Muscle layer of duodenum (tissue), 2 donors: Measurements from ENCODE around the gene MUC22.
A peak's percentile ranks its signal among the peaks of the same experiment; 100 is the strongest.
"Not testable (repeated sequence)": the region's sequence is repeated elsewhere in the genome, so short reads cannot be mapped to it uniquely, and the experiment has no call there.

ENCODE experiments used
- H3K27ac ChIP-seq: one replicate; pipeline ENCODE4 v1.7.0; 2013; ENCODE audit warnings: mild to moderate bottlenecking, low read length
- H3K27me3 ChIP-seq: one replicate; pipeline ENCODE4 v1.7.0; 2013; ENCODE audit warnings: low read depth, mild to moderate bottlenecking, control low read depth, low read length
- H3K36me3 ChIP-seq, 2 donors: one replicate each; pipeline ENCODE4 v1.7.0; 2013; ENCODE audit warnings: low read length in 2 of 2, control low read depth in 1 of 2, mild to moderate bottlenecking in 1 of 2; ENCODE audit not compliant: insufficient read depth in 2 of 2, control insufficient read depth in 1 of 2
- H3K4me1 ChIP-seq, 2 donors: one replicate each; pipeline ENCODE4 v1.7.0; 2013; ENCODE audit warnings: low read length in 2 of 2, mild to moderate bottlenecking in 2 of 2, control low read depth in 1 of 2, moderate library complexity in 1 of 2; ENCODE audit not compliant: insufficient read depth in 2 of 2, control insufficient read depth in 1 of 2
- H3K4me3 ChIP-seq, 2 donors: one replicate each; pipeline ENCODE4 v1.7.0; 2013; ENCODE audit warnings: low read length in 2 of 2, low read depth in 1 of 2, mild to moderate bottlenecking in 1 of 2
- H3K9me3 ChIP-seq, 2 donors: one replicate each; pipeline ENCODE4 v1.7.0; 2013; ENCODE audit warnings: low read length in 2 of 2, control low read depth in 1 of 2, mild to moderate bottlenecking in 1 of 2; ENCODE audit not compliant: control insufficient read depth in 1 of 2
- donor health status: healthy.

Gene MUC22

GRCh38 chr6:31041372-31041974 lies 31.2 kb downstream of the MUC22 start:
- Histone ChIP-seq H3K9me3 (no peaks in the 10 kb centered on the region), H3K36me3 (no peaks in the 10 kb centered on the region), H3K4me1 (no peaks in the 10 kb centered on the region), H3K27me3 (no peaks in the 10 kb centered on the region), H3K4me3 (no peak overlapping the region), H3K27ac (no peak overlapping the region)

- no peaks in the 10 kb centered on the region for H3K36me3 ChIP-seq
- H3K4me1 ChIP-seq, result no peaks in the 10 kb centered on the region
- H3K4me3 ChIP-seq, result peak overlapping the region in 1 of 2 donors; percentile 19
- no peaks in the 10 kb centered on the region for H3K9me3 ChIP-seq
- no peak overlapping the region for H3K27ac ChIP-seq
- no peaks in the 10 kb centered on the region for H3K27me3 ChIP-seq
Observed at GRCh38 chr6:31042806-31043205, 32.5 kb downstream of the MUC22 start.

DNA sequence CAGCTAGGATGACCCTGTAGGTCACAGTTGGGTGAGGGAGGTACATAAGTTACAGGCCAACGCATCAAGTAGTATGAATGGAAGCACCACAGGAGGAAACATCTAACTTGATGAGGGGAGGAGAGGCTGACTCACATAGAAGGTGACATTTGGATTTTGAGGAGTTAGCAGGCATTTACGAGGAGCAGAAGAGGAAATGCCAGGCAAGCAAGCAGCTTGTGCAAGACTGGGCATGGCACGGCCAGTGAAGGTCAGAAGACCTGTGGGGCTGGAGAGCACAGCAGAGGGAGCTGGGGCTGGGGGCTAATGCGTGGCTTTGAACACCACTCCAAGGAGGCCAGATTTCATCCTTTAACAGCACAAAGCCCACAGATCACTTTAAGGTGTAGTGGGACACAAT lies 37.8 kb downstream of the MUC22 start:
- Histone ChIP-seq H3K9me3 (no peaks in the 10 kb centered on the region), H3K27ac (no peak overlapping the region), H3K36me3 (no peaks in the 10 kb centered on the region), H3K27me3 (no peaks in the 10 kb centered on the region), H3K4me3 (no peak overlapping the region), H3K4me1 (no peaks in the 10 kb centered on the region)

DNA sequence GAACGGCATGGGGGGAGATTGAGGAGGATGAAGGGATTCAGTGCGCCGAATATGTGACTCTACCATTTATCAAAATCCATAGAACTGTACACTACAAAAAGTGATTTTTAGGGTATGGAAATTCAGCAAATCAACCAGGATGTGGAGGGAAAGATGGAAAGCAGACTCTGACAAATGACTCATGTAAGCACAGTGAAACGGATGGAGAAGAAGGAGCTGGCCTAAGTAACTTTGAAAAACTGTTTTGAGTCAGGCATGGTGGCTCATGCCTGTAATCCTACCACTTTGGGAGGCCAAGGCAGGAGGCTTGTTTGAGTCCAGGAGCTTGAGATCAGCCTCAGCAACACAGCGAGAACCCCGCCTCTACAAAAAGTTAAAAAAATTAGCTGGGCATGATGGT lies 39.2 kb downstream of the MUC22 start:
- H3K9me3 ChIP-seq, result no peaks in the 10 kb centered on the region
- no peak overlapping the region for H3K27ac ChIP-seq
- no peaks in the 10 kb centered on the region for H3K4me1 ChIP-seq
- H3K27me3 ChIP-seq, result no peaks in the 10 kb centered on the region
- H3K4me3 ChIP-seq, result no peak overlapping the region
- no peaks in the 10 kb centered on the region for H3K36me3 ChIP-seq

GRCh38 chr6:31053187-31053586 lies 42.9 kb downstream of the MUC22 start:
- not testable (repeated sequence) for H3K27me3 ChIP-seq, H3K27ac ChIP-seq, H3K9me3 ChIP-seq, H3K4me3 ChIP-seq, H3K36me3 ChIP-seq
- H3K4me1 ChIP-seq, result peaks cover 0 to 11% of the 10 kb centered on the region in 2 donors

DNA sequence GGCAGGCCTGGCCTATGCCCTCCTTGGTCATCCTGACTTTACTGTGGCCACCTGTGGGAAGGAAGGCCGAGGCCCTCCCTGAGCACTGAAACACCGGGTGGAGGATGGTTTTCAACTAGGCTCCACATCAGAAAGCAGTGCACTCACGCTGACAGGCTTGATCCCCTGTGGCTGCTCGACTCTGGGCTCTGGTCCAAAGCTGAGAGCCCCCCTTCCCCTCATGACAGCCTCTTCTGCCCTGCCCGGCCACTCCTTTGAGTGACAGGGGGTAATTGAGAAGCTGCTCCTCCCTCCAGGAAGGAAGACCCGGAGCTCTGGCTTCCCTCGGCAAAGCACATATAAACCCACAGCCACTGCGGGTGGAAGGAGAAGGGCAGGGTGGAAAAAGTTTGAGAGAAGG lies 43.6 kb downstream of the MUC22 start:
- H3K27ac ChIP-seq, result no peak overlapping the region
- H3K9me3 ChIP-seq, result no peaks in the 10 kb centered on the region
- no peak overlapping the region for H3K4me3 ChIP-seq
- H3K27me3 ChIP-seq, result no peaks in the 10 kb centered on the region
- H3K36me3 ChIP-seq, result no peaks in the 10 kb centered on the region
- H3K4me1 ChIP-seq, result peaks cover 0 to 11% of the 10 kb centered on the region in 2 donors

DNA sequence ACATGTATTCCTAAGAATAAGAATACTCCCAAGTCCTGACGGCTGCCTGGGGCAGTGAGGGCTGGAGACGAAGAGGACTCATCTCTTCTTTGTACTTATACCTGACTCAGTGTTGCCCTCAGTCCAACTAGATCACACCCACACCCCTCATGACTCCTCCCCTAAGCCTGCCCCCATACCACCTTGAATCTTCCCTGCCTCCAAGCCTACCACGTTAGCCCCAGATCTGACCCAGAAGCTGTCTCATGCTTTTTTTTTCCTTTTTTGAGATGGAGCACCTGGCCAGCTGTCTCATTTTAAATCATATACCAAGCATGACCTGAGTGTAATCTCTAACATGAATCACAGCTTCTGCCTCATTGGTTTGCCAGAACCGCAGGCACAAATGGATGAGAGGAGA lies 45.2 kb downstream of the MUC22 start:
- no peak overlapping the region for H3K4me3 ChIP-seq
- H3K27ac ChIP-seq, result no peak overlapping the region
- H3K36me3 ChIP-seq, result no peaks in the 10 kb centered on the region
- peaks cover 0 to 11% of the 10 kb centered on the region in 2 donors for H3K4me1 ChIP-seq
- H3K27me3 ChIP-seq, result no peaks in the 10 kb centered on the region
- H3K9me3 ChIP-seq, result no peaks in the 10 kb centered on the region

DNA sequence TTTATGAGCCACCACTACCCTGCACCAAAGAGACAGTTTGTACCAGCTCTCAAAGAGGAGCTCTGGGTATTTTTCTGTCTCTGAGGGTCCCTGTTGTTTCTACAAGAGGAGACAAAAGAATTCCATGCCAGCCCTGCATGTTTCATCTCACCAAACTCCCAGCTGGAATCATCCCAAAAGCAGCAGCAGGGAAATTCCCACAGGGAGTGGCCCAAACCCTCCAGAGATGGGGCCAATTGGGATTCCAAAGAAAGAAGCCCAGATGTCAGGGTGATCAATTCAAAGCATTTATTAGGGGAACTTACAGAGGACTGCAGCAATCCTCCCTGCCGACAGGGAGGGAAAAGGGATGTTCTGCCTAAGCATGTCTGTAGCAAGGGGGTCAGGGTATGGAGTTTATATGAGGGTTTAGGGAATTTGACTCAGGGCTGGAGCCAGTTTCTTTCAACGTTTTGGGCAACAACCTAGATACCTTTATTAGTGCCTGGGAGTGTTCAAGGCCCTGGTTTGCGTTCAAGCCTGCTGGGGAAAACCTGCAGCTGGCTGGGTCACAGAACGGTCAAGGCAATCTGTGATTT lies 47.2 kb downstream of the MUC22 start:
- Histone ChIP-seq H3K36me3 (no peaks in the 10 kb centered on the region), H3K27ac (no peak overlapping the region), H3K27me3 (no peaks in the 10 kb centered on the region), H3K4me1 (peaks cover 0 to 11% of the 10 kb centered on the region in 2 donors), H3K9me3 (no peaks in the 10 kb centered on the region), H3K4me3 (no peak overlapping the region)

GRCh38 chr6:31058128-31058894 lies 48.0 kb downstream of the MUC22 start:
- Histone ChIP-seq H3K9me3 (no peaks in the 10 kb centered on the region), H3K4me1 (peaks cover 0 to 11% of the 10 kb centered on the region in 2 donors), H3K4me3 (no peak overlapping the region), H3K27ac (no peak overlapping the region), H3K36me3 (no peaks in the 10 kb centered on the region), H3K27me3 (no peaks in the 10 kb centered on the region)

DNA sequence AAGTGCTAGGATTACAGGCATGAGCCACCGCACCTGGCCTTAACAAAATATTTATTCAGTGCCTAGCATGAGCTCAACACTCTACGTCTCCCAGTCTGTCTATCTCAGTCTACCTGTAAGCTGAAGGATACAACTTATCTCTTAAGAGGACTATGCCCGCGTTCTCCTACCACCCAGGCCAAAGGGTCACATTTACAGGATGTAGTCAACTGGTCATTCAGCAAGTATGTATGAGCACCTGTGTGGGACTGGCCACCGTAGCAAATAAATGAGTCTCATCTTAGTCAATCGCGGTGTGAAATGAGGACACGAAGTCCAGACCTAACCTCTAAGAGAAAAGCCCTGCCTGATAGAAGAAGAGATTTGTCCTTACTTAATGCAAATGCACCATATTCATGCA lies 49.9 kb downstream of the MUC22 start:
- Histone ChIP-seq H3K36me3 (no peaks in the 10 kb centered on the region), H3K4me3 (no peak overlapping the region)

GRCh38 chr6:31063906-31064435 lies 53.7 kb downstream of the MUC22 start:
- H3K27me3 ChIP-seq, result no peaks in the 10 kb centered on the region
- no peaks in the 10 kb centered on the region for H3K36me3 ChIP-seq
- H3K27ac ChIP-seq, result no peak overlapping the region
- no peaks in the 10 kb centered on the region for H3K4me1 ChIP-seq
- no peak overlapping the region for H3K4me3 ChIP-seq
- H3K9me3 ChIP-seq, result no peaks in the 10 kb centered on the region

More for the DNA sequence above, 49.9 kb downstream of the MUC22 start:
- Histone ChIP-seq H3K27me3 (no peaks in the 10 kb centered on the region), H3K4me1 (peaks cover 0 to 11% of the 10 kb centered on the region in 2 donors), H3K27ac (no peak overlapping the region), H3K9me3 (no peaks in the 10 kb centered on the region)
